SKM-1 (cell line): ENCODE measurements around the gene MAP2K6.

ENCODE experiments used
- DNase-seq: peaks from one replicate; lab custom pipeline; 2025; ENCODE audit not compliant: unreplicated experiment; lab: John Stamatoyannopoulos, UW

The MAP2K6 gene

GRCh38 chr17:69486779-69487637, 72.5 kb downstream of the MAP2K6 start:
- DNase-seq: no peak

GRCh38 chr17:69489313-69489712, 74.8 kb downstream of the MAP2K6 start:
- DNase-seq: no peak

DNA sequence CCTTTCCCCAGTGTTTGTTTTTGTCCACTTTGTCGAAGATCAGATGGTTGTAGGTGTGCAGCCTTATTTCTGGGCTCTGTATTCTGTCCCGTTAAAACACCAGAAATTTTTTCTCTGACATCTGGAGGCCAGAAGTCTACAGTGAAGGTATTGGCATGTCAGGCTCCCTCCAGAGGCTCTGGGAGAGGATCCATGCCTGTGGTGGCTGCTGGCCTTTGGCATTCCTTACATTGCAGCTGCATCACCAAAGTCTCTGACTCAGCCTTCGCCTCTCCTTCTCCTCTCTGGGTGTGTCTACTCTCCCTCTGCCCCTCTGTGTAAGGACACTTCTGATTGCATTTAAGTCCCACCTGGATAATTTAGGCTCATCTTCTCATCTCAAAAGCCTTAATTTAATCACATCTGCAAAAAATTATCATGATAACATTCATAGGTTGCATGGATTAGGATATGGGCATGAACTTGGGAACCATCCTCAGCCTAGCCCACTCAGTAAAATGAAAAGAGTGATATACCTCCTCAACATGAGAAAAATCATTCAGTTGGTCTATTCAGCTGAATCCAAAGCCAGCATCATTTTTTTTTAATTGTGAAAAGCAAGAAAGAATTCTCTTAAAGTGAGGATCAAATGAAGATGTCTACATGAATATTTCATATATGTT, 78.0 kb downstream of the MAP2K6 start:
- DNase-seq: no peak

DNA sequence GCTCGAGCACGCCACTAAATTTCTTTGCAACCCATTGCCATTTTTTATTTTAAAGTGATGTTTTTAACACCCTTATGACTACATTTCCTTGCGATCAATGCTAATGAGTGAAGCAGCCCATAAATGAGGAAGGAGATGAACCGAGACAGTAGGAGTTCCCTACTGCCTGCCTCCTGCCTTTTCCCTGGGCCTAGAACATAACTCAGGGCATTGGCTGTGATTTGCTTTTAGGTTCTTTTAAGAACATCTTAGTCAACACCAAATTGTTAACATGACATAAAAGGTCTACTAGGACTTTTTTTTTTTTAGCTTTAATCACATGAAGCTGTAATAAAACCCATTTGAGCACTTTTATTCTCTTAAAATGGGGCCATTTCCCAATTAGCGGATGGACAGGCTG, 81.3 kb downstream of the MAP2K6 start:
- DNase-seq: no peak

- no peak for DNase-seq
These were observed 82.7 kb downstream of the MAP2K6 start for GRCh38 chr17:69497161-69497560.

- no peak for DNase-seq
These were observed 84.8 kb downstream of the MAP2K6 start for GRCh38 chr17:69499318-69499717.

DNA sequence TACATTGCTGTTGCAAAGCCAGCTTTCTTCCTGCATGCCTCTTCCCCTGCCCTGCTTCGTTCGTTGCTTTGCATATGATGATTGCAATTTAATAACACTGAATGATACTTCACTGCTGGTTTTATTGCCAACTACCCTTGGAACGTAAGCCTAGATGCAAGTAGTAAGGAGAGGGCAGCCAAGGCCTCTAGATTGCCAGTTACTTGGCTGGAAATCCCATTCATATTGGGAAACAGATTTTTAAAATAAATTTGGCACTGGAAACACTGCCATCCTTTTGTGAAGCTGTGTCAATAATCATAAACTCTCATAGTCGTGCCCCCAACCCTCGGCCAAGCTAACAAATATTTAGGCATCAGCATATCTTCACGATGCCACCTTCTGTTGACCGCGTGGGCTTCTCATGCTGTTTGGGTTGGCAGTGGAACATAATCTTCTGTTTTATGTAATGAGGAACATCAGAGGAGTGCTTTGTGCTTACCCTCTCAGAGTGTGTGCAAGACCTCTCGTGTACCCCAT, 86.5 kb downstream of the MAP2K6 start:
- no peak for DNase-seq

- peak; percentile 21 for DNase-seq
These were observed 87.3 kb downstream of the MAP2K6 start for GRCh38 chr17:69501591-69502468.

- DNase-seq: no peak
These were observed 89.2 kb downstream of the MAP2K6 start for GRCh38 chr17:69503711-69504110.

DNA sequence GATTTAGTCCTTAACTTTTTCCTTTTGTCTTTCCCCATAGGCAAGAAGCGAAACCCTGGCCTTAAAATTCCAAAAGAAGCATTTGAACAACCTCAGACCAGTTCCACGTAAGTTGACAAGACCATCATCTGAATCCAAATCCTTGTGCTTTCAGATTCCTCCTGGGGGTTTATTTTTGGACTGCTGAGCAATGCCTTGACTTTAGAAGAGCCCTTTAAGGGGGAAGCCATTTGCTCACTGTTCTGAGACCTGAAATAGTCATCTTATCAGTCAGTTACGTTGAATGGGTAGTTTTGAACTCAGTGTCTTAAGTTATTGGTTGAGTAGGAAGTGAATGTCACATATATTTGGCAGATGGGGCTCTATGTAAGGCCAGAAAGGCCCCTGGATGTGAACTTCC, 91.2 kb downstream of the MAP2K6 start:
- no peak for DNase-seq

GRCh38 chr17:69506489-69506888, 92.0 kb downstream of the MAP2K6 start:
- no peak for DNase-seq

DNA sequence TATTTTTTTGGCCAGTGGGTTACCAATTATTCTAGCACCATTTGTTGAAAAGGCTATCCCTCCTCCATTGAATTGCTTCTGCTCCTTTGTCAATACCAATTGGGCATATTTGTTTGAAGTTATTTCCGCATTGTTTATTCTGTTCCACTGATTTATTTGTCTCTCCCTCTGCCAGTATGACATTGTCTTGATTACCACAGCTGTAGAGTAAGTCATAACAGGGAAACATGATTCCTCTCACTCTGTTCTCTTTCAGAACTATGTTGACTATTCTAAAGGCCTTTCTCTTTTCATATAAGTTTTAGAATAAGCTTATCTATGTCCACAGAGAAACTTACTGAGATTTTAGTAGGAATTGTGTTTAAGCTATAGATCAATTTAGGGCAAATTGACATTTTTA, 94.3 kb downstream of the MAP2K6 start:
- no peak for DNase-seq

GRCh38 chr17:69511250-69511649, 96.8 kb downstream of the MAP2K6 start:
- DNase-seq: no peak

DNA sequence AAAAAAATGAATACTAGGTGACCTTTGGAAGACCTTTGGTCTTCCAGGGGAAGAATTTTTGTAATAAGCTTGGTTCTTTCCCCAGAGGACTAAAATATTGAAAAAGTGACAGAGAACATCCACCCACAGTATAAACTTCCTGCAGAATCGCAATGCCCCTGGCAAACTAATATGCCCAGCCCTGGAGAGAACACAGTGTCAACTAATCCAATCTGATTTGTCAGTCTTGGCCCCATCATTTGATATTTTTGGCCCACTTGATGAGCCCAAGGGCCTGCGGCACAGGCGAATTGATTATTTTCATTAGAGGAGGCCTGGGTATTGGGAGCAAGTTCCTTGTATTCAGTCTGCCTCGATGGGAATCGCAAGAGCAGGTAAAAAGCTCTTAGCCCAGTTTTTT, 98.4 kb downstream of the MAP2K6 start:
- DNase-seq: no peak

GRCh38 chr17:69516225-69516624, 101.7 kb downstream of the MAP2K6 start:
- DNase-seq: no peak

DNA sequence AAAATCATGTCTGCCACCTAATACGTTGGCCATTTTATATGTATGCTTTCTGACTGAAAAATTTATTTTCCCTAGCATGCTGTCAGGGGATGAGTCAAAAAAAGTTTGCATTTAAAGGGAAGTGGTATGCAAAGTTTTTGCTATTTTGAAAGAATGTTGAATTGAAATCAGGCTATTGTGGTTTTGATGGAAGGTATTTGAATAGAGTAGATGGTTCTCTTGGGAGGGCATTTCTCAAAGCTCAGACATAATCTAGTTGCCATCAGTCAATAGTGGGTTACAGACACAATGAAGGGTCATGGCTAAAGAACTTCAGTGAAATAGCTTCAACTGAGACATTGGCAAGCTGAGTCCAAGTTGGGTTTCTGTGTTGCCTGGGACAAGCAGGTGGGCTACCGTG, 102.4 kb downstream of the MAP2K6 start:
- no peak for DNase-seq

GRCh38 chr17:69518951-69519350, 104.5 kb downstream of the MAP2K6 start:
- no peak for DNase-seq

GRCh38 chr17:69523244-69523861, 108.9 kb downstream of the MAP2K6 start:
- peak; percentile 9 for DNase-seq

DNA sequence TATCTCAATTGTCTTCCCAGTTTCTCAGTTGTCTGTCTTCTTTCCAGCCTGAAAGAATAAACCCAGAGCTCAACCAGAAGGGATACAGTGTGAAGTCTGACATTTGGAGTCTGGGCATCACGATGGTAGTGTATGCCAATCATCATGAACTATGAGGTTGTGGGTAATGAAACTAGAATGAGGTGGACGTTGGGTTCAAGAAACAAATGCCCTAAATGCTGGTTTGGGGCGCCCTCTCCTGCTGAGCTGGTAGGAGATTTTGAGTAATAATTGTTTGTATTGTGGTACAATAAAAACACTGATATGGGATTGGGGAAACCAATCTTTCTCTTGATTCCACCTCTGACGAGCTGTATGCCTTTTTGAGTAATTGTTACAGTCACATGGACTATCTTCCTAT, 110.4 kb downstream of the MAP2K6 start:
- no peak for DNase-seq

- peak; percentile 42 for DNase-seq
These were observed 111.7 kb downstream of the MAP2K6 start for GRCh38 chr17:69525920-69526841.
